ENCODE data around the gene KLHL42.
"Not testable (repeated sequence)": the region's sequence is repeated elsewhere in the genome, so short reads cannot be mapped to it uniquely, and the experiment has no call there.

Gene KLHL42

DNA sequence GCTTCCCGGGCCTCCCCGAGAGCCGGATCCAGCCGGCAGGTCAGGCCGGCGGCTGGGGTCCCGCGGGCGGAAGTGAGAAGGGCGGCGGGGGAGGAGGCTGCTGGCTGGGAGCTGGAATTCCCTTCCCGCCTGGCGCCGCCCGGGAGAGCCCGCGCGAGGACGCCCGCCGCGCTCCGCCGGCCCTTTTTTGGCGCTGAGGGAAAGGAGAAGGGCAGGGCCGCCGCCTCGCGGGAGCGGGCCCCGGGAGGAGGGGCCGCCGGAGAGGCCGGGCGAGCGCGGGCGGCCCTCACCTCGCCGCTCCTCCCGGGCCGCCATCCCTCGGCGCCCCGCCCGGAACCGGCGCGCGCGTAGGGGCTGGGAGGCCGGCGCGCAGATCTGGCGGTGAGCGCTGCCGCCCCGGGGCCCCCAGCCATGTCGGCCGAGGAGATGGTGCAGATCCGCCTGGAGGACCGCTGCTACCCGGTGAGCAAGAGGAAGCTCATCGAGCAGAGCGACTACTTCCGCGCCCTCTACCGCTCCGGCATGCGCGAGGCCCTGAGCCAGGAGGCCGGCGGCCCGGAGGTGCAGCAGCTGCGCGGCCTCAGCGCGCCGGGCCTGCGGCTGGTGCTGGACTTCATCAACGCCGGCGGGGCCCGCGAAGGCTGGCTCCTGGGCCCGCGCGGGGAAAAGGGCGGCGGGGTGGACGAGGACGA, at the start of gene KLHL42, which contains the start of gene MANSC4:
TSS of gene KLHL42 (plus strand) at position 314 of the 692 bp plus-strand sequence. CDS start at position 412, 98 bp downstream.
TSS of gene MANSC4 (minus strand) at position 317 of the 692 bp plus-strand sequence. CDS start 8,960 bp downstream, outside the sequence.
- Histone ChIP-seq H3K4me3 (ENCODE audit: low read depth, low read length) (peak within 1 kb of the TSS; percentile 82), H3K36me3 (replicated peaks) (no peaks in the 10 kb centered on the region), H3K27me3 (replicated peaks) (no peaks in the 10 kb centered on the region), H3K27ac (peak within 1 kb of the TSS; percentile 71)
- peak; percentile 40 for DNase-seq
- TF ChIP-seq, protein P1, sequence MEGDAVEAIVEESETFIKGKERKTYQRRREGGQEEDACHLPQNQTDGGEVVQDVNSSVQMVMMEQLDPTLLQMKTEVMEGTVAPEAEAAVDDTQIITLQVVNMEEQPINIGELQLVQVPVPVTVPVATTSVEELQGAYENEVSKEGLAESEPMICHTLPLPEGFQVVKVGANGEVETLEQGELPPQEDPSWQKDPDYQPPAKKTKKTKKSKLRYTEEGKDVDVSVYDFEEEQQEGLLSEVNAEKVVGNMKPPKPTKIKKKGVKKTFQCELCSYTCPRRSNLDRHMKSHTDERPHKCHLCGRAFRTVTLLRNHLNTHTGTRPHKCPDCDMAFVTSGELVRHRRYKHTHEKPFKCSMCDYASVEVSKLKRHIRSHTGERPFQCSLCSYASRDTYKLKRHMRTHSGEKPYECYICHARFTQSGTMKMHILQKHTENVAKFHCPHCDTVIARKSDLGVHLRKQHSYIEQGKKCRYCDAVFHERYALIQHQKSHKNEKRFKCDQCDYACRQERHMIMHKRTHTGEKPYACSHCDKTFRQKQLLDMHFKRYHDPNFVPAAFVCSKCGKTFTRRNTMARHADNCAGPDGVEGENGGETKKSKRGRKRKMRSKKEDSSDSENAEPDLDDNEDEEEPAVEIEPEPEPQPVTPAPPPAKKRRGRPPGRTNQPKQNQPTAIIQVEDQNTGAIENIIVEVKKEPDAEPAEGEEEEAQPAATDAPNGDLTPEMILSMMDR (IDR thresholded peaks at IDR 0.05; ENCODE audit: low read depth, low read length, missing control alignments), result peak; percentile 22
- in situ Hi-C loops (cut with HindIII; ENCODE audit: low pct_ligation_motif_present, low sequenced_read_pairs), result no loop called here

GRCh38 chr12:27732281-27732680, 47.8 kb upstream of the KLHL42 start:
- Histone ChIP-seq H3K36me3 (replicated peaks) (peaks cover 15% of the 10 kb centered on the region), H3K27me3 (replicated peaks) (no peaks in the 10 kb centered on the region), H3K27ac (no peak overlapping the region), H3K4me3 (ENCODE audit: low read depth, low read length) (no peak overlapping the region)
- TF ChIP-seq, protein P1 (IDR thresholded peaks at IDR 0.05; ENCODE audit: low read depth, low read length, missing control alignments), result peak; percentile 58
- in situ Hi-C loops (cut with HindIII; ENCODE audit: low pct_ligation_motif_present, low sequenced_read_pairs), result no loop called here
- DNase-seq, result no peak

GRCh38 chr12:27733052-27733656, 46.9 kb upstream of the KLHL42 start:
- H3K4me3 ChIP-seq (ENCODE audit: low read depth, low read length), result no peak overlapping the region
- in situ Hi-C loops (cut with HindIII; ENCODE audit: low pct_ligation_motif_present, low sequenced_read_pairs), result no loop called here
- H3K36me3 ChIP-seq (replicated peaks), result peaks cover 19% of the 10 kb centered on the region
- TF ChIP-seq, protein P1 (IDR thresholded peaks at IDR 0.05; ENCODE audit: low read depth, low read length, missing control alignments), result peak; percentile 90
- peak; percentile 43 for DNase-seq
- no peaks in the 10 kb centered on the region for H3K27me3 ChIP-seq (replicated peaks)
- H3K27ac ChIP-seq, result no peak overlapping the region

DNA sequence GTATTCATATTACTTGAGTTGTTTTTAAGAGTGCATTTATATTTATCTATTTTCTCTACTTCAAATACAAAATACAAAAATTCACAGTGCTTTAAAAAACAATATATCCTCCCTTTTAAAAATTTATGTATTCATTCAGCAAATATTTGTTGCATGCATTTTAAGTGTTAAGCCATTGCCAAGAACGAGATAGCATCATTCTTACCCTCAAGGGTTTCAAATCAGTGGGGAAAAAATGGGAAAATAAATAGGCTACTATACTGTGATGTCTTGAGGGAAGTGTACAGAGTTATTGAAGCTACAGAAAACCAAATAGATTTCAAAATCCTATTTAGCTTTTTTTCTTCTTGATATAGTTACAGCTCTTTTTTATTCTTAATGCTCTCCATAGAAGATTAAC, 46.2 kb upstream of the KLHL42 start:
- TF ChIP-seq, protein P1 (IDR thresholded peaks at IDR 0.05; ENCODE audit: low read depth, low read length, missing control alignments), result no peak
- in situ Hi-C loops (cut with HindIII; ENCODE audit: low pct_ligation_motif_present, low sequenced_read_pairs), result no loop called here
- Histone ChIP-seq H3K27me3 (replicated peaks) (no peaks in the 10 kb centered on the region), H3K27ac (no peak overlapping the region), H3K4me3 (ENCODE audit: low read depth, low read length) (no peak overlapping the region), H3K36me3 (replicated peaks) (peaks cover 19% of the 10 kb centered on the region)
- no peak for DNase-seq

DNA sequence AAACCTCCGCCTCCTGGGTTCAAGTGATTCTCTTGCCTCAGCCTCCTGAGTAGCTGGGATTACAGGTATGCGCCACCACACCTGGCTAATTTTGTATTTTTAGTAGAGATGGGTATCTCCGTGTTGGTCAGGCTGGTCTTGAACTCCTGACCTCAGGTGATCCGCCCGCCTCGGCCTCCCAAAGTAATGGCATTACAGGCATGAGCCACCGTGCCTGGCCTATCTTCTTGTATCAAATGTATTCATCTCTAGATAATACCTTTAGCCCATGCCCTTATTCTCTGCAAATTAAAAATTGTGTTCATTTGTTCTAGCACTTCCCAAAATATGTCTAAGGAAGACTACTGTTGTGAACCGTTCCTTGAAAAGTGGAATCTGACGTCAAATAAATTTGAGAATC, 45.7 kb upstream of the KLHL42 start:
- H3K36me3 ChIP-seq (replicated peaks), result peaks cover 24% of the 10 kb centered on the region
- H3K27ac ChIP-seq; H3K27me3 ChIP-seq (replicated peaks); H3K4me3 ChIP-seq (ENCODE audit: low read depth, low read length); DNase-seq; in situ Hi-C loops (cut with HindIII; ENCODE audit: low pct_ligation_motif_present, low sequenced_read_pairs): not testable (repeated sequence)

DNA sequence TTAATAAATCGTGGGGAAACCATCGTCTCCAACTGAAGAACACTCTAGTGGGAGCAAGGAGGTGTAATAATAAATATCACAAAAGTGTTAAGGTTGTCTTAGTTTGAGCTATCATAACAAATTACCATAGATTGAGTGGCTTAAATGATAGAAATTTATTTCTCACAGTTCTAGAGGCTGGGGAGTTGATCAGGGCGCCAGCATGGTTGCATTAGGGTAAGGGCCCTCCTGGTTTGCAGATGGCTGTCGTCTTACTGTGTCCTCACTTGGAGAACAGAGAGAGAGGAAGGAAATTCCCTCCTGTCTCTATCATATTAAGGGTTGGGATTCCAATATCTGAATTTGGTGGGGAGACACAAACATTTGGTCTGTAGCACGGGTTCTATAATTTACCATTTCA, 36.4 kb upstream of the KLHL42 start:
- Histone ChIP-seq H3K27ac (no peak overlapping the region), H3K36me3 (replicated peaks) (peaks cover 24% of the 10 kb centered on the region), H3K4me3 (ENCODE audit: low read depth, low read length) (no peak overlapping the region), H3K27me3 (replicated peaks) (no peaks in the 10 kb centered on the region)
- TF ChIP-seq, protein P1 (IDR thresholded peaks at IDR 0.05; ENCODE audit: low read depth, low read length, missing control alignments), result no peak
- no peak for DNase-seq
- in situ Hi-C loops (cut with HindIII; ENCODE audit: low pct_ligation_motif_present, low sequenced_read_pairs), result no loop called here

- H3K27ac ChIP-seq; H3K4me3 ChIP-seq (ENCODE audit: low read depth, low read length); in situ Hi-C loops (cut with HindIII; ENCODE audit: low pct_ligation_motif_present, low sequenced_read_pairs); DNase-seq; H3K27me3 ChIP-seq (replicated peaks): not testable (repeated sequence)
- peaks cover 15% of the 10 kb centered on the region for H3K36me3 ChIP-seq (replicated peaks)
These were observed 34.3 kb upstream of the KLHL42 start for GRCh38 chr12:27745734-27746133.

Data from brain microvascular endothelial cell (primary cell).